Dermis blood vessel endothelial cell (primary cell): ENCODE data around the gene TREML4. TPM values are rescaled to one million over a fixed set of nuclear protein-coding genes. Genes with fewer than 3 reads are reported as not detected.
"Not testable (repeated sequence)": the region's sequence is repeated elsewhere in the genome, so short reads cannot be mapped to it uniquely, and the experiment has no call there.

Experiments
- DNase-seq: peaks from one replicate; pipeline ENCODE4 v3.0.0; 2010
- total RNA-seq: library from RNA; depleted of rRNA; stranded (reverse); fragments of >200 nt; gene quantifications from 2 replicates; pipeline ENCODE4 v1.2.3, GENCODE V29; 2014

Gene TREML4
- total RNA-seq, result not detected in 2 replicates

DNA sequence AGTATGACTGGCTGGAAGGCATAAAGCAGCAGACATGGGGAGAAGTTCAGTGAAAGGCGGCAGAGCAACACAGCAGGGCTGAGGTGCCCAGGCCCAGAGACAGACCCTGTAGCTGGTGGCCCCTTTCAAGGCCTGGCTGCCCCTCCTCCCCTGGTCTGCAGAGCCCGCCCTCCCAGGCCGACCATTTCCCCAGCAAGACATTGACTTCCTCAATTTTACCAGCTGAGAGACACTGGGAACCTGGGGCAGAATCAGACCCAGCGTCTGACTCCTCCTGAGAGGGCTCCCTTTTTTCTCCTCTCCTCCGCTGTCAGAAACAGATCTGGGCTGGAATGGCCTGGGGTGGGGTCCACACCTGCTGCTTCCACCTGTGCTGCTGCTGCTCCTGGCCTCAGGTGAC lies at the start of gene TREML4:
Gene TREML4 (plus strand): TSS at position 254 of the 400 bp plus-strand sequence. CDS start 79 bp downstream, at position 333.
- no peak for DNase-seq

DNA sequence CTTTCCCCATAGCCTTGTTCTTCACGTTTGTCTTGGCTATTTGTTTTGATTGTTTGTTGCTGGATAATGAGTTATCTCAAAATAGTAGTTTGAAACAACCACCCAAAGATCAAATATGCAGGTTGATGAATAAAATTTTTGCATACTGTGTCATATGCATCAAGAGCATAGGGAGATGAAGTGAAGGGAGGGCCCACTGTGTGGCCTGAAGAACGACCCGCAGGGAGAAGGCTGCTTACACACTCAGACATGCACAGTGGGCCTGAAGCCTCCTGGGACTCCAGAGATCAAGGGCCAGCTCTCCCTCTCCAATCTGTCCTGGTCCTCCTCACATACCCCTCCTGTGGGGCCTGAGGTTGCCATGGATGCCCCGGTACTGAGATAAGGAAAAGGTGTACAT lies 49.0 kb upstream of the TREML4 start:
- no peak for DNase-seq

DNA sequence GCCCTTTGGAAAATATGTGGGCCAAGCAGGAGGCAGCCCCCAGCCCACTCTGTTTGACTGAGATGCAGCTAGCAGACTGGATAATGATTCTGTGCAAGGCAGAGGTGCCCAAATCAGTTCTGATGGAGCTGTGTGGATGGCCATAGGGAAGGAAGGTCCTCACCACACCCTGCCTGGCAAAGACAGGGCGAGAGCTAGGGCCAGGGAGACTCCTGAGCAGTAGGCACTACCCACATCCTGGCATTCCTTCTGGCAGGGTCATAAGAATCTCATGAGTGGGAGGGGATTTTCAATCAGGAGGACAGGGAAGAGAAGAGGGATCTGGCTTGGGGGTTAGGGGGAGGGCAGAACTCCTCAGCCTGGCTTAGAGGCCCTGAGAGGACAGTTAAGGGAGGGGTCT lies 46.6 kb upstream of the TREML4 start:
- DNase-seq, result no peak

GRCh38 chr6:41182069-41183034 lies 45.8 kb upstream of the TREML4 start:
- peak; percentile 84 for DNase-seq

DNA sequence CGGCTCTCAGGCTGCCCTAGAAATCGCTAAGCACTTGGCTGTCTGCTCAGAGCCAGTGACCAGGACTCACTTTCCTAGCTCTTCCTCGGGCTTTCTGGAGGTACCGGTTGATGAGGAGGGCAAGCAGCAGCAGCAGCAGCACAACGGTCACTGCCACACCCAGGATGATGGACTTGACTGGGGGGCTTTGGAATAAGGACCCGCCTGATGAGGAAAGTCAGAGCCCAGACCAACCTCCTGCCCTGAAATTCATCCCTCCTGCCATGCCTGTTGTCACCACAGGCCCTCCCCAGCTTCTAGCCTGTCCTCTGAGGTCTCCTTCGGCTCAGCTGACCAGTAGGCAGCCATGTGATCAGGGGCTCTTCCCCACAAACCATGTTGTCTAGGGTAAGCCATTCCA lies 43.4 kb upstream of the TREML4 start:
- DNase-seq, result no peak

GRCh38 chr6:41186031-41186562 lies 42.1 kb upstream of the TREML4 start:
- DNase-seq, result no peak

DNA sequence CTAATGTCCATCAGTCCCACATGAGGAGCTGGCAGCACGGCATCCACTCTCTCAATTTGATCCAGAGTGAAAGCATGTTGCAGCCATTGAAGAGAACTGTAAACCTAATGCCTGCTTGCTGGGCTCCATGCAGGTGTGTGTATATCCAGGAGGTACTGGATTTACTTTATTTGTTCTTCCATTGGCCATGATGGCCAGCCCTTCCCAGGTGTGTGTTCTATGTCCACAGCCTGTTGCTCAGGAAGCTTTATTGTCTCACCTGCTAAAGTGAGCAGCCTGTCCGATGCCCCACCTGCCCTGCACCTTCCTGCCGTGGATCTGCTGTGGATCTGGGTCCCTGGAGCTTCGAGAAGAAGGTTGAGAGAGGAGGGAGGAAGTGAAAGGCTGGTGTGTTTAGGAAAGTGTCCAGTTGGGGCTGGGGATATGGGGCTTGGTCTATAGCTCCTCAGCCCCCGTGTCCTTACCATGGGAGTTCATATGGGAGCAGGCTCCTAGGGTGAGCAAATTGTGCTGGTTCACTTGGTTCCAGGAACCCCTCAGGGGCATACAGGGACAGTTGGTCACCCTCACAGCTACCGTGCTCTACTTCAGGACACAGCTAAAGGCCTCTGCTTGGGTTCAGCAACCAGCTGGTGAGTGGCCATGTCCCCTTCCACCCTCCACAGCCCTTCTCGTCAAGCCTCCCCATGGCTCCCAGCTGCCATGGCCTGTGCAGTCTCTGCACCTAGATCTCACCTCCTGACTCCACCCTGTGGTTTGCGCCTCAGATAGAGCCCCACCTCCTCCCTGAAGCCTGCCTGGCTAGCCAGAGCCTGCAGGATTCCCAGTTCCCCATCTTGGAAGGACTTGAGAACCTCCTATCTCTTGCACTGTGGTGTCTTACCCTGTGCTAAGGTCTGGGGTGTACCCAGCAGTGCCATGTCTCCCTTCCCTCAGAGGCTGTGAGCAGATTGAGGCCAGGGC lies 39.9 kb upstream of the TREML4 start:
- no peak for DNase-seq

GRCh38 chr6:41189046-41189445 lies 39.1 kb upstream of the TREML4 start:
- not testable (repeated sequence) for DNase-seq

GRCh38 chr6:41189967-41190366 lies 38.2 kb upstream of the TREML4 start:
- no peak for DNase-seq

DNA sequence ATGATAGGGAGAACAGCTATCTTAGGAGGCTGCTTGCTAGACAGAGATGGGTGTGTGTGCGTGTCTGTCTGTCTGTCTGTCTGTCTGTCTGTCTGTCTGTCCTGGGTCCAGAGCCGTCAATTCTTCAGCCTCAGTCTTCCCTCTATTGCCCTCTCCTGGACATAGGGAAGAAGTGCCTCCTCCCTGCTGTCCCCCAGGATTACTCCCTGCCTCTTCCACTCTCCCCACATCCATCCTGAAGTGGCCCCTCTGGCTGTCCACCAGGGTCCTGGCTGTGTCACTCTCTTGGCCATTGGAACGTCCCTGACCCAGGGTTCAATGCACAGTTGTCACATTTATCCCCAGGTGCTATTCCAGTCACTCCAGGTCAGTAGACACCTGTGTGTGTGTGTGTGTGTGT lies 37.4 kb upstream of the TREML4 start:
- no peak for DNase-seq

DNA sequence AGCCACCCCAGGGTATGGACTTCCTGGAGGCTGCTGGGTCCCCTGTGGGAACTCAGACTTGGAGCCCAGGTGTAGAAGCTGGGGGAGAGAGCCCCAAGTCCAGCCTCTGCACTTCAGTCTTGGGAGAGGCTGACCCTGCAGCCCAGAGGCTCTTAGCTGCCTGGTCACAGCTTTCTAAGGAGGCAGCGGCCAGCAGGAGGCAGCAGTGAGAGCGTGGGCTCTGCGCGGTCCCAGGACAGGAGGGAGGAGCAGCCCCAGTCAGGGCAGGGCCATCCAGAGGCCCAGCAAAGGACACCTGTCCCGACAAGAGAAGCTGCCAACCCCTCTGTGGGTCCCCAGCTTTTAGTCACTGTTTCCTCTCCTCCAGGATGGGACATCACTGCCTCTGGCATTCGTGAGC lies 36.6 kb upstream of the TREML4 start:
- peak; percentile 25 for DNase-seq

DNA sequence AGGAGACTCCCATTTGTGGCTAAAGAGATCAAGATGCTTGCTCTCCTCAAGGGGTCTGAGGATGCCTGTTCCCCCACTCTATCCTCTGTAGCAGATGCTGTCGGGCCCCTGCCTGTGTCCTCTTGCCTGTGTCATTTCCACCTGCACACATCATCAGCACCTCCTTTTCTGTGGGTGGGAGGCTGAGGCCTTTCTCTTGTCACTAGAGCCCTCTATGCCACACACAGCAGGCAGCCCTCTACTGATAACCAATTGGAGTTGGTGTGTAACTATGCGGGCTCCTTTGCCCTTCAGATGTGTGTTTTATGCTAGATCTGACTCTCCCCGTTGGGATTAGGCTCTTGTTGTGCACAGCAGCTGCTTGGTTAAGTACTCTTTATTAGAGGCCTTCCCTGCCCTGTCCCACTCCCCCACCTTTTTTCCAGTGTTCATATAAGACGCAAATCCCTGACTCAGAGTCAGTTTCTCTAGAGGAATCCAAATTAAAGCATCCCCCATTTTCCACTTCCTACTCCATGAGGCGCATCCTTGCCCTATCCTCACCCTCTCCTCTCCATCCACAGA lies 34.9 kb upstream of the TREML4 start:
- DNase-seq, result no peak

- no peak for DNase-seq
Observed at GRCh38 chr6:41193884-41194283, 34.3 kb upstream of the TREML4 start.

- no peak for DNase-seq
Observed at GRCh38 chr6:41194386-41194785, 33.8 kb upstream of the TREML4 start.

GRCh38 chr6:41197234-41197633 lies 30.9 kb upstream of the TREML4 start:
- DNase-seq, result no peak

- DNase-seq, result no peak
Observed at GRCh38 chr6:41199552-41200246, 28.4 kb upstream of the TREML4 start.

DNA sequence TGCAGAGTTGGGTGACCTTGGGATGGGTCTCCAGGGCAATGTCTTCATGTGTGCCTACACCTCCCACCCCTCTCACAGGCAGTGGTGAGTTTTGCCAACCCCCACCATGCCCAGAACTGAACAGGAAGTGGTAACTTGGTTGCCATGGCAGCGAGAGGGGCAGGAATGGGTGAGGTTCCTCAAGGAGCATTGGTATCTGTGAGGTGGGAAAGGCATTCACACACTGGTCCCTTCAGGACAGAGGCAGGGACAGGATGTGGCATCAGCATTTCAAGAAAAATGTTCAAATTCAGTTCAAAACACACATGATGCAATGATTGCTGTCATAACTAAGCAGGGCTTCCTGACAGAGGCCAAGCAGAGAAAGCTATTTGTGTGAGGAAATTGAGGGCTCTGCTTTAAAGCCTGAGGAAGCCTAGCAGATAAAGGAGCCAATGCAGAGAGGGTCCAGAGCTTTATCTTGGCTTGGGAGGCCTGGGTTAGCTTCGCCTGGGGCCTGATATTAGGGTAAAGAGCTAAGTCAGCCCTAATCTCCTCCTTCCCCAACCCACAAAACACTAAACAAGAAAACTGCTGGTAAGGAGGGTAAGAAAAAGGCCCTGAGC lies 27.8 kb upstream of the TREML4 start:
- DNase-seq, result no peak

DNA sequence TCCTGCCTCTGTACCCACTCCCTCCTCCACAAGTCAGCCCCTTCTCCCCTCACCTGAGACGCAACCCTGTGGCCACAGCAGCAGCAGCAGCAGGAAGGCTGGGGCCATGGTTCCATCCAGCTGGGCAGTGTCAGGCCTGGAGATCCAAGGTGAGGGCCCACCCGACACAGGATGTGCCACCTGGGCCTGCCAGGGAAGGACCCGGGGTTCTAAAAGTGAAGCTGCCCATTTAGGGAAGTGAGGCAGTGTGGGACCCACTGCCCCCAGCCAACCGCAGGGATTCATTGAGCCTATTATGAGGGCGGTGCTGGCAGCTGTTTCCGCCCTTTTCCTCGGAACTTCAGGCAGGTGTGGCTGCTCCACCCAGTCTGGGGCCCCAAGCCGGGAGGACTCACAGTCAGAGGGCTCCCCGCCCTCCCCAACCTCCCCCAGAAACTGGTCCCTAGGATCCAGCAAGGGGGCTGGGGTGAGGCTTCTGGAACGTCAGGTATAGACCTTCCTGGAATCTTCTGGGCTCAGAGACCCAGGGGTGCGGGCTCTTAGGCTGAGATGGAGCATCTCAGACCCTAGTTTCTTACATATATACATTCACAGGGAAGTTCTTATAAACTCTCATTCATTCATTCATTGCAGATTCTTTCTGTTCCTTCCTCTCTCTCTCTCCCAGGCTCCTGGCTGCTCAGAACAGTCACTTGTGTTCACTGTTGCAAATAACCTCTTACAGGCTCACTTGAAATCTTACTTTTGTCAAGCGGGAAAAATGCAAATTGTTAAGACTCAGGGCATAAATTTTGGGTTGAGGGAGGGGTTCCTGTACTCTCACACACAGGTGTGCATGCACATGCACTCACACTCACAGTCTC lies 27.0 kb upstream of the TREML4 start, which contains the start of gene TREML2:
Gene TREML2 (minus strand): TSS at position 249 of the 863 bp plus-strand sequence. CDS start 141 bp downstream, at position 108.
- no peak for DNase-seq

GRCh38 chr6:41201764-41202173 lies 26.4 kb upstream of the TREML4 start:
- no peak for DNase-seq

GRCh38 chr6:41204156-41204555 lies 24.0 kb upstream of the TREML4 start:
- no peak for DNase-seq
